ENCODE measurements around the gene MYL11. TPM values are rescaled to one million over a fixed set of nuclear protein-coding genes. Genes with fewer than 3 reads are reported as not detected.

The MYL11 gene
- total and polyA plus RNA-seq, 12 donors, result 0.41 to 3.7 TPM; not detected in 10

DNA sequence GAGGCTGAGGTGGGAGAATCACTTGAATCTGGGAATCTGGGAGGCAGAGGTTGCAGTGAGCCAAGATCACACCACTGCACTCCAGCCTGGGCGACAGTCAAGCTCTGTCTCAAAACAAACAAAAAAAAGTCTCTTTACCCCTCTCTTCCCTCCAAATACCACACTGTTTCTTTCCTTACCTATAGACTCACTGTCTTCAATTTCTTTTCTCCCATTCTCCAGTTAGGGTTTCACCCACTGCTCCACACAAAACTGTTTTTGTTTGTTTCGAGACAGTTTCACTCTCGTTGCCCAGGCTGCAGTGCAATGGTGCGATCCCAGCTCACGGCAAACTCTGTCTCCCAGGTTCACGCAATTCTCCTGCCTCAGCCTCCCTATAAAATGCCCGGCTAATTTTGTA is 13.4 kb upstream of the MYL11 start:
- H3K36me3 ChIP-seq, result peaks cover 0 to 97% (median 25%) of the 10 kb centered on the region in 9 donors
- intact Hi-C loops (cut with DNase I), result no loop called here
- no peaks in the 10 kb centered on the region for H3K27me3 ChIP-seq
- WGBS, 2 donors, result 95% methylated on average over 7 of the region's 7 CpGs
- no peak for ATAC-seq
- no peak for DNase-seq
- H3K4me1 ChIP-seq, result peaks cover 3 to 27% (median 21%) of the 10 kb centered on the region in 9 donors
- H3K4me3 ChIP-seq, result no peak overlapping the region
- TF ChIP-seq, protein P1, sequence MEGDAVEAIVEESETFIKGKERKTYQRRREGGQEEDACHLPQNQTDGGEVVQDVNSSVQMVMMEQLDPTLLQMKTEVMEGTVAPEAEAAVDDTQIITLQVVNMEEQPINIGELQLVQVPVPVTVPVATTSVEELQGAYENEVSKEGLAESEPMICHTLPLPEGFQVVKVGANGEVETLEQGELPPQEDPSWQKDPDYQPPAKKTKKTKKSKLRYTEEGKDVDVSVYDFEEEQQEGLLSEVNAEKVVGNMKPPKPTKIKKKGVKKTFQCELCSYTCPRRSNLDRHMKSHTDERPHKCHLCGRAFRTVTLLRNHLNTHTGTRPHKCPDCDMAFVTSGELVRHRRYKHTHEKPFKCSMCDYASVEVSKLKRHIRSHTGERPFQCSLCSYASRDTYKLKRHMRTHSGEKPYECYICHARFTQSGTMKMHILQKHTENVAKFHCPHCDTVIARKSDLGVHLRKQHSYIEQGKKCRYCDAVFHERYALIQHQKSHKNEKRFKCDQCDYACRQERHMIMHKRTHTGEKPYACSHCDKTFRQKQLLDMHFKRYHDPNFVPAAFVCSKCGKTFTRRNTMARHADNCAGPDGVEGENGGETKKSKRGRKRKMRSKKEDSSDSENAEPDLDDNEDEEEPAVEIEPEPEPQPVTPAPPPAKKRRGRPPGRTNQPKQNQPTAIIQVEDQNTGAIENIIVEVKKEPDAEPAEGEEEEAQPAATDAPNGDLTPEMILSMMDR (IDR thresholded peaks at IDR 0.05), result no peak
- H3K27ac ChIP-seq, result no peak overlapping the region
- H3K9me3 ChIP-seq, result no peaks in the 10 kb centered on the region

DNA sequence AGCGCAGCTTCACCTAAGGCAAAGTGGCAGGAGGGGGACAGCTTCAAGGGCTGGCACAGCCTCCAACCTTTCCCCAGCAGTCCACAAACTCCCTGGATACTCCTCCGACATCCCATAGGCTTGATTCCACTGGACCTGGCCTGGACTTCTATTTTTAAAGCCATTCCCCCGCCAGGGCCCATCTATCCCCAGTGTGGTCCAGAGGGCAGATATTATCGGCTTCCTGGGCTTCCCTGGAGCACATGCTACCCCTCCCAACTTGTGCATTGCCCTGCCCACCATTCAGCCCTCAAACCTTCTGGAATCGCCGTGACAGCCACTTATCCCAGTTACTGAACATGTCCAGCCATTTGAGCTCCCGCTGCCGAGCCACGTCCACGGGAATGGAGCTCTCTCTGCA is 9.4 kb upstream of the MYL11 start:
- intact Hi-C loops (cut with DNase I), result loop anchor here in 2 of 10 donors (5.0 kb wide), 2 partner anchors 38 to 42 kb away; partner anchors contain the start of gene ZNF771 (in 1 of the 2)
- ATAC-seq (peak in 5 of 8 donors; percentile 22 to 75 (median 62)), DNase-seq (no peak)
- Histone ChIP-seq H3K9me3 (no peaks in the 10 kb centered on the region), H3K4me1 (peaks cover 11 to 53% (median 42%) of the 10 kb centered on the region in 9 donors), H3K36me3 (peaks cover 0 to 67% (median 10%) of the 10 kb centered on the region in 9 donors), H3K27ac (peak overlapping the region in 5 of 10 donors; percentile 17 to 66 (median 50)), H3K4me3 (no peak overlapping the region), H3K27me3 (no peaks in the 10 kb centered on the region)
- WGBS, 2 donors, result 42 to 56% methylated on average over 10 of the region's 10 CpGs
- TF ChIP-seq, protein P1 (IDR thresholded peaks at IDR 0.05), result no peak

DNA sequence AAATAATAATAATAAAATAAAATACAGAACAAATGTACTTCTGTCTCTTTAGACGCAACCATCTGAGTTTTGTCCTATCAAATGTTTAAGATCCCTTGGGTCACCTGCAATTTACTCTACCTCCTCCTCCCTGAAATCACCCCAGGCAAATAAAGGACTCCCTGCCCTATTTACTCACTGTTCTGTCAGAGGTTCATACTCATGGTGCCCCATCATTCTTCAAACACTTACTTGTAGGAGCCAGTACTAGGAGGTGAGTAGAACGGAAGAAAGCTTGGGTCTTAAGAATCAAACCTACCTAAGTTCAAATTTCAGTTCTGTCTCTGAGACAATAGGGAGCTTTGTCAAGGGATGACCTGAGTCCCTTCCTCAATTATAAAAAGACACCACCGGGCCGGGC is 8.1 kb upstream of the MYL11 start:
- H3K27me3 ChIP-seq, result no peaks in the 10 kb centered on the region
- TF ChIP-seq, protein P1 (IDR thresholded peaks at IDR 0.05), result no peak
- intact Hi-C loops (cut with DNase I), result loop anchor here in 2 of 10 donors (5.0 kb wide), 2 partner anchors 39 to 41 kb away; partner anchors contain the start of gene ZNF771 (in 1 of the 2)
- ATAC-seq (no peak), DNase-seq (no peak)
- peaks cover 14 to 58% (median 45%) of the 10 kb centered on the region in 9 donors for H3K4me1 ChIP-seq
- 75 to 84% methylated on average over 4 of the region's 4 CpGs for WGBS, 2 donors
- H3K9me3 ChIP-seq, result no peaks in the 10 kb centered on the region
- H3K4me3 ChIP-seq, result no peak overlapping the region
- H3K27ac ChIP-seq, result peak overlapping the region in 4 of 10 donors; percentile 17 to 86 (median 50)
- peaks cover 0 to 54% (median 10%) of the 10 kb centered on the region in 9 donors for H3K36me3 ChIP-seq

DNA sequence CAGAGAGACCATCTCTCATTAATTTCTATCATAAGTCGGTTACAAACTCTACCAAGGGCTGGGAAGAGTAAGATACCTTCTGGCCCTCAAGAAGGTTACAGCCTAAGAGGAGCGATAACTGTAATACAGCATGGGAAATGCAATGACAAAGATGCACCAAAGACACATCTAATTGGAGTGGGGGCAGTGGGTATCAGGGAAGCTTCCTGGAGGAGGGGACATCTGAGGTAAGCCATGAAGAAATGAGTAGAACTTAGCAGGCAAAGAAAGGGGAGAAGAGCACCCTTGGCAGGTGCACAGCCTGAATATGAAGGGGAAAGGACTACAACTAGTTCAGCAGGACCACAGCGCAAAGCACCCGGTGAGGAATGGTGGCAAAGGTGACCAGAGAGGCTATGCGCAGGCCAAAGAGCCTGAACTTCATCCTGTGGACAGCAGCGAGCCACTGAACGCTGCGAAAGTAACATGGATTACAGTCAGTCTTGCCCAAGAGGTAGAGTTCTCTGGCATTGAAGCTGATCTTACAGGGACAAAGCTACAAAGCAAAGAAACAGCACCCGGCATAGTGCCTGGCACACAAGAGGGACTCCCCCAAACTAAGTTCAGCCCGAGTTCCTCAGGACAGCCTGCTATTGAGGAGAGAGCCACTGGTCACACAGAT is 7.1 kb upstream of the MYL11 start:
- H3K9me3 ChIP-seq, result no peaks in the 10 kb centered on the region
- DNase-seq (no peak), ATAC-seq (no peak)
- peaks cover 15 to 67% (median 48%) of the 10 kb centered on the region in 9 donors for H3K4me1 ChIP-seq
- intact Hi-C loops (cut with DNase I), result loop anchor here in 2 of 10 donors (5.0 kb wide), 2 partner anchors 40 kb away; partner anchors contain the start of gene ZNF771 (in 1 of the 2)
- TF ChIP-seq, protein P1 (IDR thresholded peaks at IDR 0.05), result no peak
- peak overlapping the region in 9 of 10 donors; percentile 67 to 97 (median 92) for H3K4me3 ChIP-seq
- H3K27me3 ChIP-seq, result no peaks in the 10 kb centered on the region
- 60% methylated on average over 10 of the region's 10 CpGs for WGBS, 2 donors
- peak overlapping the region in 7 of 10 donors; percentile 14 to 92 (median 84) for H3K27ac ChIP-seq
- H3K36me3 ChIP-seq, result peaks cover 0 to 45% (median 6%) of the 10 kb centered on the region in 9 donors
